OCI-LY7 (cell line): Measurements from ENCODE around the gene DMGDH.

Experiments used
- CTCF ChIP-seq: fragments of 200-600 bp; sonication (generic); conservative IDR thresholded peaks from 2 replicates; pipeline ENCODE4 v1.5.1; 2014; ENCODE audit warnings: mild to moderate bottlenecking, antibody characterized with exemption, low read length, moderate library complexity, mixed read lengths
- EZH2phosphoT487 ChIP-seq: fragments of 200-600 bp; sonication (generic); IDR thresholded peaks from 2 replicates; pipeline ENCODE4 v1.6.1; 2018; ENCODE audit warnings: low read depth, borderline replicate concordance, mild to moderate bottlenecking, mixed run types, antibody characterized with exemption, low read length, moderate library complexity, mixed read lengths

- no peak for TF ChIP-seq EZH2phosphoT487
- TF ChIP-seq CTCF = no peak
Measured at GRCh38 chr5:78972654-78973428, 96.6 kb downstream of the DMGDH start.
